HG03064 (cell line): ENCODE results near the gene PMIS2.

Experiments
- ATAC-seq: cut with Tn5 transposase; IDR thresholded peaks from one replicate; pipeline ENCODE4 v1.9.1; 2021; ENCODE audit warnings: low read depth; ENCODE audit not compliant: unreplicated experiment

Gene PMIS2

DNA sequence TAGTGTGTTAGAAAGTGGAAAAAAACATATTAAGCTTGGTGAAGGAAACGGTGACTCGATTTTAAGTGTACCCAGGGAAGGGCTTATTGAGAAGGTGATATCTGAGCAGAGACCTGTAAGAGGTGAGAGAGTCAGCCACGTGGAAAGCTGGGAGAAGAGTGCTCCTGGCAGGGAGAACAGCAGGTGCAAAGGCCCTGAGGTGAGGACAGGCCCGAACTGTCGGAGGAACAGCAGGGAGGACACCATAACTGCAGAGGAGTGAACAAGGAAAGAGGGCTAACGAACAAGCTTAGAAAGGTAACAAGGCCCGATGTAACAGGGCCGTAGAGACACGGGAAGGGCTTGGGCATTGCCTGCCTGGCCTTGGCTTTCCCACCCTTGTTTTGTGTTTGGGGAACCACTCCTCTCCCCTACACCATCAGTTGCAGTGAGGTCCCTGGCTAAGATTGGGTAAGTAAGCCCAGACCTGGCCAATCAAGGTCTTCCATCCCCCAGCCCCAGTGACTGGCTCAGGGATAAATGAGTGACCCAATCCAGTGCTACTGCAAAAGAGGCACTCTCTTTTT, 29.9 kb upstream of the PMIS2 start:
- no peak for ATAC-seq

- ATAC-seq: no peak
Measured at GRCh38 chr19:35556846-35557538, 29.0 kb upstream of the PMIS2 start.

GRCh38 chr19:35557539-35558399, 28.2 kb upstream of the PMIS2 start:
- ATAC-seq: no peak

- no peak for ATAC-seq
Measured at GRCh38 chr19:35558400-35559280, 27.3 kb upstream of the PMIS2 start.

DNA sequence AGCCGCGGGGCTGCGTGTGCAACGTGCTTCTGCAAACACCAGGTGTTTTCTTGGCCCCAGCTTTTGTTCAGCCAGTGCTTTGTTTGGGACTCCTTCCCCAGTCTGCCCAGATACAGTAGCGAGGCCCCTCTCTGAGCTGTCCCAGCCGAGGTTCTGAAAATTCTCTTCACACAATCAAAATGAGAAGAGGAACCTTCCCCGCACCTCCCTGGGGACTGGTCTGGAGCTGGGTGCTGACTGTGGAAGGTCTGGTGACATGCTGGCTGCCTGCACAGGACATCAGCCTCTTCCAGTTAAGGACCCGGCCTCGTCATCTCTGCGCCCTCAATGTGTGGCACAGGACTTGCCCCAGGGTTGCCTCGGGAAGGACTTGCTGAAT, 26.7 kb upstream of the PMIS2 start:
- ATAC-seq: peak; percentile 72

GRCh38 chr19:35559781-35560180, 26.2 kb upstream of the PMIS2 start:
- ATAC-seq: no peak

- no peak for ATAC-seq
Measured at GRCh38 chr19:35560271-35560670, 25.7 kb upstream of the PMIS2 start.

- no peak for ATAC-seq
Measured at GRCh38 chr19:35560677-35561076, 25.3 kb upstream of the PMIS2 start.

- ATAC-seq: no peak
Measured at GRCh38 chr19:35561436-35561835, 24.5 kb upstream of the PMIS2 start.

- ATAC-seq: no peak
Measured at GRCh38 chr19:35562336-35562735, 23.6 kb upstream of the PMIS2 start.

DNA sequence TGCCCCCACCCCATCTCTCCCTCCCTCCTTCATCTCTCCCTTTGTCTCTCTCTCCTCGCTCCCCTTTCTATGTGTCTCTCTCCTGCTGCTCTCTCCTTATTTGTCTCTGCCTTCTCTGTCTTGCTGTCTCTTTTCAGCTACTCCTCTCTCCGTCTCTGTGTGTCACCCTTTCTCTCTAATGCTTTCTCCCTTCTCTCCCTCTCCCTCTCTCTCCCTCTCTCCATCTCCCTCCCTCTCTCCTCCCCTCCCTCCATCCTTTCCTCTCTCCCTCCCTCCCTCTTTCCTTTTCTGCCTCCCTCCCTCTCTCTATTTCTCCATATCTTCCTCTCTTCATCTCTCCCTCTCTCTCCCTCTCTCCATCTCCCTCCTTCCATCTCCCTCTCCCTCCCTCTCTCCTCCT, 23.2 kb upstream of the PMIS2 start:
- ATAC-seq: no peak

- no peak for ATAC-seq
Measured at GRCh38 chr19:35563207-35563829, 22.7 kb upstream of the PMIS2 start, which contains the start of gene ATP4A. ATP4A (minus strand) TSS chr19:35563658; CDS start chr19:35563629, 29 bp downstream.

DNA sequence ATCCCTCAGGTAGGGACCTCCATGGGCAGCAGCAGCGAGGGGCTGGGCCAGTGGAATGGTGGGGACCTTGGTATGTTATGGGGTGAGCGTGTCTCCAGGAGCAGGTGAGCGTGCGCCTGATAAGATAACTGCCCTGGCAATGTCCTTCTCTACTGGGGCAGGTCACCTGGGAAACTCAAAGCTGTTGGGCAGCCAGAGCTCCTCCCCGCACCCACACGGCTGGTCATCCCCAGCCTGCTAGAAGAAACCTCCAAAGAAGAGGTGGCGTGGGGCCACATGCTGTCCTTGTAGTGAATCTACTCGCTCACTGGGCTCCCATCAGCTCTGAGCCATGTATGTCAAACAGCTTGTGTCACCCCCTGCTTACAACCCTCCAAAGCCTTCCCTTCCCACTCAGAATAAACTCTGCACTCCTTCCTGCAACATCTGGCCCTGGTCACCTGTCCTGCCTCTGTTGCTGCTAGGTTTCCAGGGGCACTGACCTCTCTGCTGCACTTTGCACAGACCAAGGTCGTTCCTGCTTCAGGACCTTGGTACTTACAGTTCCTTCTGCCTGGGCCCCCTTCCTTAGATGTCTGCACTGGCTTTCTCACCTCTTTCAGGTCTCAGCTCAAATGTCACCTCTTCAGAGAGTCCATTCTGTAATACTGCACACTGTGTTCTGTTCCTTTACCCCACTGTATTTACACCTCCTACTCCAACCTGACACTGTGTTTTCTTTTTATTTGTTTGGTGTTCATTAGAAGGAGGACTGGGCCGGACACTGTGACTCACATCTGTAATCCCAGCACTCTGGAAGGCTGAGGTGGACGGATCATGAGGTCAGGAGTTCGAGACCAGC, 20.7 kb upstream of the PMIS2 start:
- no peak for ATAC-seq

GRCh38 chr19:35566738-35567137, 19.2 kb upstream of the PMIS2 start:
- ATAC-seq: no peak

DNA sequence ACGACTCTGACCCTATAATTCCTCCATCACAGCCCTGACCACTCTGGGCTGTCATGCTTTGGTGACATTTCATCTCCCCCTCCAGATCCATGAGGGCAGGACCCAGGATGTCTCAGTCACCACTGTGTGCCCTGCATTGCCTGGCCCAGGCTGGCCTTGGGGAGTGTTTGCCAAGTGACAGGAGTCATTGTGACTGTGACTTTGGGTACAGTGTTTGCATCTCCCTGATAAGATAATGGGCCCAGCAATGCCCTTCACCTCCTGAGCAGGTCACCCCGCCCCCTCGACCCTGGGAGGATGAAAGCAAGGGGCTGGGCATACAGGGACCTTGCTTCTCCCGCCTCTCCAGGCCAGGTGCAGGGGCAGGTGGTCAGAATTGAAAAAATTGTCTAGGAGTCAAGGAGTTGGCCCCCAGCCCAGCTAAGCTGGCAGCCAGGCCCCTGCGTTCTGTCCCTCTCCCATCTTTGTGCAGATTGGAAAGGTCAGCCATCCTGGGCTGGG, 16.6 kb upstream of the PMIS2 start:
- no peak for ATAC-seq

- no peak for ATAC-seq
Measured at GRCh38 chr19:35571406-35571965, 14.5 kb upstream of the PMIS2 start.

DNA sequence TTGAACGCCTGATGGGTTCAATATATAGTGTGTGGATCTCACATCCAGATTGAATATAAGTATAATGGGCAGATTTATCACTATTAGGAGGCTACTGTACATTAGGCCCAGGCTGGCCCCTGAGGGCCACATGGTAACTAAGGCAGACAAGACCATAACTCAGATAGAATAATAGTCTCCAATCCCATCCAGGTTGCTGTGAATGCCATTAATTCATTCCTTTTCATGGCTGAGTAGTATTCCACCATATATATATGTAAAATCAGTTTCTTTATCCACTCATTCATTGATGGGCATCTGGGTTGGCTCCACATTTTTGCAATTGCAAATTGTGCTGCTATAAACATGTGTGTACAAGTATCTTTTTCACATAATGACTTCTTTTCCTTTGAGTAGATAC, 8.1 kb upstream of the PMIS2 start:
- no peak for ATAC-seq

DNA sequence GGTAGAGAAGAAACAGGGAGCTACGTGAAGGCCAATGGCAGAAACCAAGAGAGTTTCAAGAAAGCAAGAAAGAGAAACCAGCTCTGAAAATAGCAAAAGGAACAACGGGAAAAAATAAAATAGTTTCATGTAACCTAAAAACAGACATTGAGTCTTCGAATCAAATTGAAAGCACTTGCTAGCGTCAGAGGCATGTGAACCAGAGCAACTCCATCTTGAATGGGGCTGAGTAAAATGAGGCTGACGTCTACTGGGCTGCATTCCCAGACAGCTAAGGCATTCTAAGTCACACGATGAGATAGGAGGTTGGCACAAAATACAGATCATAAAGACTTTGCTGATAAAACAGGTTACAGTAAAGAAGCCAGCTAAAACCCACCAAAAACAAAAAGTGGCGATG, 7.3 kb upstream of the PMIS2 start:
- no peak for ATAC-seq

DNA sequence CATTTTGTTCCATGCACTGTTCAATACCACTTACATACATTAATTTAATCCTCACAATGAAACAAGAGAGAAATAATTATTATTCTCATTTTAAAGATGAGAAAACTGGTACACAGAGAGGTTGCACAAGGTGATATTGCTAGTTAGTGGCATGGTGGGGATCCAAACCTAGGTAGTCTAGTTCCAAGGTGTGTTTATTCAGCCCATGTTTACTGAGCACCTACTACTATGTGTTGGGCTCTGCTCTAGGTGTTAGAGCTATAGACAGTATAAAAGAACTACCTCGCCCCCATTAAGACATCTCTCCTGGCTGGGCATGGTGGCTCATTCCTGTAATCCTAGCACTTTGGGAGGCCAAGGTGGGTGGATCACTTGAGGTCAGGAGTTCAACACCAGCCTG, 3.2 kb upstream of the PMIS2 start:
- ATAC-seq: no peak
